Esophagus squamous epithelium (tissue), 5 donors: Measurements from ENCODE around the gene PCSK5. TPM values are rescaled to one million over a fixed set of nuclear protein-coding genes. Genes with fewer than 3 reads are reported as not detected.

ENCODE experiments used
- DNase-seq: peaks from one replicate; lab custom pipeline; 2025; lab: John Stamatoyannopoulos, UW
- H3K27ac ChIP-seq, 4 donors: fragments of 200-600 bp; sonication (generic); one replicate each; pipeline ENCODE4 v1.5.1; 2016 to 2019; ENCODE audit warnings: mild to moderate bottlenecking in 1 of 4
- H3K27me3 ChIP-seq, 4 donors: fragments of 200-600 bp; sonication (generic); 1 replicate in 3 of 4; 2 replicates in 1 of 4; pipeline versions ENCODE4 v1.5.1 to v1.6.0; 2017 to 2021; ENCODE audit warnings: antibody characterized with exemption in 1 of 4
- H3K36me3 ChIP-seq, 3 donors: fragments of 200-600 bp; sonication (generic); one replicate each; pipeline ENCODE4 v1.5.1; 2016 to 2019
- H3K4me1 ChIP-seq, 3 donors: fragments of 200-600 bp; sonication (generic); one replicate each; pipeline ENCODE4 v1.5.1; 2017 to 2019
- H3K4me3 ChIP-seq, 4 donors: fragments of 200-600 bp; sonication (generic); 1 replicate in 3 of 4; 2 replicates in 1 of 4; pipeline ENCODE4 v1.5.1; 2016 to 2019; ENCODE audit warnings: mild to moderate bottlenecking in 2 of 4, moderate library complexity in 1 of 4
- H3K9me3 ChIP-seq, 3 donors: fragments of 200-600 bp; sonication (generic); one replicate each; pipeline ENCODE4 v1.5.1; 2016 to 2019
- POLR2A ChIP-seq, 4 donors: fragments of 450-650 bp; IDR thresholded peaks; one replicate each; pipeline ENCODE4 v1.6.1; 2017; ENCODE audit warnings: antibody characterized with exemption in 4 of 4, mild to moderate bottlenecking in 4 of 4, moderate library complexity in 3 of 4
- WGBS, 2 donors: methylation state at CpG; one replicate each; pipeline ENCODE4 v1.1.5; 2018; 5-methylcytosine and 5-hydroxymethylcytosine counted together
- intact Hi-C: fragments of 100-400 bp; cut with DNase I; formaldehyde crosslinking; loops from one replicate; pipeline ENCODE4 v1.15.0; 2022
- total RNA-seq, 4 donors: library from RNA; depleted of rRNA; stranded (reverse); fragments of >200 nt; gene quantifications; one replicate each; pipeline ENCODE4 v1.1.0, GENCODE V29; 2016
- TF ChIP-seq, protein P1 (sequence below), 6 experiments: fragments of 450-650 bp in 4 of 6; fragments of 200-600 bp in 2 of 6; sonication (generic) in 2 of 6; IDR thresholded peaks; one replicate each; pipeline ENCODE4 v1.5.1; 2016 to 2019; ENCODE audit warnings: antibody characterized with exemption in 6 of 6, mild to moderate bottlenecking in 4 of 6, moderate library complexity in 4 of 6
- donor health status: DM: yes; HTN: yes; CAD: no.

PCSK5 gene
- total RNA-seq, 4 donors from 2014 or later: 8.4 to 33.8 (median 24.2) TPM

DNA sequence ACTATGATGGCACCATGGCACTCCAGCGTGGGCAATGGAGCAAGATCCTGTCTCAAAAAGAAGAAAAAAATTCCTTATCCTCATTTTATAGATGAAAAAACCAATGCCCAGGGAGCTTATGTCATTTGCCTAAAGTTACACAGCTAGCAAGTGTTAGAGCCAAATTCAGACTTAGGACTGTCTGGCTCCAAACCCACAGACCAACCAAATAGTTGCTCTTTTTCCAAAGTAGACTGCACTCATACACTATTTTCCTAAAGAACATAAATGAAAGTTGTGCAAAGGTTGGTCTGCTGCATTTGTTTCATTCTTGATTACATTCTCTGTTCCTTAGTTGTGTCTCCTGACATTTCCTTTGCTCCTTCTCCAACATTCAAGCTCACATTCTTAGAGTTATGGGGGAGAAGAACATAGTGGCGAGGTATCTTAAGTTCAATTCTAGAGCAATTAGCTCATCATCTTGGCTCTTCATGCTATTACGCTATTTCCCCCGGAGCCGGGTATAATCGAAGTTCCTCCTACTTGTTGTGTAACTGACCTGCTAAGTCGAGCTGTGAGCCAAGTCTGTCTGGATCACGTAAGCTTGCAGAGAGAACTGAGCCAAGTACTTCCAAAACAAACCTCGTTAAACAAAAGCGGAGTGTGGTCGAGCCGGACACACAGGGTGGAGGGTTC is 365.4 kb downstream of the PCSK5 start:
- Histone ChIP-seq H3K27ac (peak overlapping the region in 3 of 4 donors; percentile 43 to 80 (median 61)), H3K27me3 (no peaks in the 10 kb centered on the region), H3K4me1 (peaks cover 0 to 19% (median 0%) of the 10 kb centered on the region in 3 donors), H3K4me3 (peak overlapping the region in 1 of 4 donors; percentile 48), H3K36me3 (no peaks in the 10 kb centered on the region), H3K9me3 (no peaks in the 10 kb centered on the region)
- no peak for TF ChIP-seq POLR2A (IDR thresholded peaks at IDR 0.05)
- TF ChIP-seq, protein P1, sequence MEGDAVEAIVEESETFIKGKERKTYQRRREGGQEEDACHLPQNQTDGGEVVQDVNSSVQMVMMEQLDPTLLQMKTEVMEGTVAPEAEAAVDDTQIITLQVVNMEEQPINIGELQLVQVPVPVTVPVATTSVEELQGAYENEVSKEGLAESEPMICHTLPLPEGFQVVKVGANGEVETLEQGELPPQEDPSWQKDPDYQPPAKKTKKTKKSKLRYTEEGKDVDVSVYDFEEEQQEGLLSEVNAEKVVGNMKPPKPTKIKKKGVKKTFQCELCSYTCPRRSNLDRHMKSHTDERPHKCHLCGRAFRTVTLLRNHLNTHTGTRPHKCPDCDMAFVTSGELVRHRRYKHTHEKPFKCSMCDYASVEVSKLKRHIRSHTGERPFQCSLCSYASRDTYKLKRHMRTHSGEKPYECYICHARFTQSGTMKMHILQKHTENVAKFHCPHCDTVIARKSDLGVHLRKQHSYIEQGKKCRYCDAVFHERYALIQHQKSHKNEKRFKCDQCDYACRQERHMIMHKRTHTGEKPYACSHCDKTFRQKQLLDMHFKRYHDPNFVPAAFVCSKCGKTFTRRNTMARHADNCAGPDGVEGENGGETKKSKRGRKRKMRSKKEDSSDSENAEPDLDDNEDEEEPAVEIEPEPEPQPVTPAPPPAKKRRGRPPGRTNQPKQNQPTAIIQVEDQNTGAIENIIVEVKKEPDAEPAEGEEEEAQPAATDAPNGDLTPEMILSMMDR (IDR thresholded peaks at IDR 0.05): no peak
- intact Hi-C loops: no loop called here
- 33 to 38% methylated on average over 12 of the region's 12 CpGs for WGBS, 2 donors
- DNase-seq: no peak

DNA sequence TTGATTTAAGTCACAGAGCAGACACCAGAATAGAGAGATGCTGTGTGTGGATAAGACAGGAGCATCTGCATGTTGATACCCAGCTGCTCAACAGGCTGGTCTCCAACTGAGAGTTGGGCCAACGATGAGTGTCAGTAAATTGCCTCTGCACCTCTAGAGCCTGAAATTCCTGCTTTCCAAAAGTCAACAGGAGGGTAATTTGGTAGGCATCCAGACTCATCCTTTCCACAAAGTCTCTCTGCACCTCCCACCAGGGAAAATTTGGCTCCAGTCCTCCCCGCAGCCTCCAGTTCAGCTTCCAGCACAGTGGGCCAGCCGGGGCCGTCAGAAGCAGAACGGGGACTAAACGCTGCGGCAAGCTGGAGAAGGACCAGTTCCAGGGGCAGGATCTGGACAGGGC is 366.8 kb downstream of the PCSK5 start:
- Histone ChIP-seq H3K36me3 (no peaks in the 10 kb centered on the region), H3K9me3 (no peaks in the 10 kb centered on the region), H3K27me3 (no peaks in the 10 kb centered on the region), H3K27ac (peak overlapping the region in 3 of 4 donors; percentile 29 to 80 (median 61)), H3K4me1 (peaks cover 0 to 19% (median 0%) of the 10 kb centered on the region in 3 donors), H3K4me3 (no peak overlapping the region)
- WGBS, 2 donors: 63 to 77% methylated on average over 3 to 7 of the region's 7 CpGs
- no peak for DNase-seq
- intact Hi-C loops: no loop called here
- no peak for TF ChIP-seq POLR2A (IDR thresholded peaks at IDR 0.05)
- TF ChIP-seq, protein P1 (IDR thresholded peaks at IDR 0.05): no peak

DNA sequence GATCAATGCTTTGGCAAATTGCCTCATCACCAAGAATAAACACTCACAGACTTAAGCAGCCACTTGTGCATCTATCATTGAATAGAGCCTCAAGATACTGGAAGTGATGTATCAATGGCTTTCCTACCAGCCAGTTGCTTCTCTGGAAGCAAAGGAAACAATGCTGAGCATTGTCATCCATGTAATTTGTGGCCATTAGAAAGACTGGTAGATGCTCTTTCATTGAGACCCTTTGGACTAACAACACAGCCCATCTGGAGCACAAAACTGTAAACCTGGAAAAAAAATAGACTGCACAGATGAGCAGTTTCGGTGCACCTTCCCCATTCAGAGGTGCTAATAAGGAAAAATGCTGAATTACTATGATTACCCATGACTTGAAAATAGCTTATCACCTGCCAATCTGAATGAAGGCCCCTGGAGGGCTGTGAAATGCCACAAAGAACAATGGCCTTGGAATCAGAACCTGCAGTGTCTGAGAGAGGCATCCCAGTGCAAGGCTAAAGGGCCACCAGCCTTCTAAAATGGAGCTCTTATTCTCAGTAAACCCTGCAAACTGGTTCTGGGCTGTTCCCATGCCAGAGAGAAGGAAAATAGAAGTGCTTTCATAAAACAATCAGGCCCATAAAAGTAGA is 376.3 kb downstream of the PCSK5 start:
- Histone ChIP-seq H3K36me3 (no peaks in the 10 kb centered on the region), H3K4me1 (peaks cover 0 to 7% (median 3%) of the 10 kb centered on the region in 3 donors), H3K9me3 (peaks cover 0 to 9% (median 0%) of the 10 kb centered on the region in 3 donors), H3K27ac (no peak overlapping the region), H3K4me3 (no peak overlapping the region), H3K27me3 (no peaks in the 10 kb centered on the region)
- 94 to 95% methylated on average over 1 of the region's 1 CpG for WGBS, 2 donors
- DNase-seq: no peak
- TF ChIP-seq, protein P1 (IDR thresholded peaks at IDR 0.05): no peak
- TF ChIP-seq POLR2A (IDR thresholded peaks at IDR 0.05): no peak
- intact Hi-C loops: no loop called here

DNA sequence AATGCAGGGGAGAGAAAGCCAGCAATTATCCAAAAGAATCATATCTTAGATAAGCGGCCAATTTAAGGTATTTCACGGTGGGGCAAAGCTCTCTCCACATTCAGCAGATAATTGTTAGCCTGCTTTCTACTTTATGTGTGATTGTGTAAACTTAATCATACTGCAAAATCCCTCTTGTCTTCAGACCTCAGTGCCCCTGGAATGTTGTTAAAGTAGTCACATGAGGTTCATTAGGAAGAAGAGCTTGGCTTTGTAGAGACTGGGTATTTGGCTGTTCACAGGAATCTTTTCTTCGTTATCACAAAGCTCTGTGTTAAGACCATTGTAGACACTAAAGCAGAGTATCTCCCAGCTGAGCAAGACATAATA is 376.8 kb downstream of the PCSK5 start:
- WGBS, 2 donors: 73 to 79% methylated on average over 3 of the region's 3 CpGs
- DNase-seq: no peak
- no peaks in the 10 kb centered on the region for H3K36me3 ChIP-seq
- H3K27ac ChIP-seq: no peak overlapping the region
- H3K4me1 ChIP-seq: peaks cover 0 to 7% (median 3%) of the 10 kb centered on the region in 3 donors
- TF ChIP-seq, protein P1 (IDR thresholded peaks at IDR 0.05): no peak
- TF ChIP-seq POLR2A (IDR thresholded peaks at IDR 0.05): no peak
- H3K9me3 ChIP-seq: peaks cover 0 to 9% (median 0%) of the 10 kb centered on the region in 3 donors
- no peak overlapping the region for H3K4me3 ChIP-seq
- H3K27me3 ChIP-seq: no peaks in the 10 kb centered on the region
- intact Hi-C loops: no loop called here

DNA sequence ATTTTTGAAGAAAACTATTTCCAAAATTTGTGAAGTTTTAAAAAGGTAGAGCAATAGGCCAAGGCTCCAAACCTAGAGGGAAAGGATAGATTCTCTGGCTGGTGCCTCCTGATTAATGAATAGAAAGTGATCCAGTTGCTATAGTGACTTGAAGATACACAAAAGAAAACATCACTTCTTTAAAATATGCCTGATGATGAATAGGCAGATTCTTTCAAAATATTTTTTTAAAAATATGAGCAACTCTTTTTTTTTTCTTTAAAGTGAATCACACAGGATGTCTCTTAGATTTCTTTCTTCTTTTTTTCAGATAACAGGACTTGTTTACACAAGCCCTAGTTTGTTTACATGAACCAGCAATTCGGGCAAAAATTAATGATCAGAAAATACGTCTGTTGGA is 379.3 kb downstream of the PCSK5 start:
- peaks cover 0 to 7% (median 3%) of the 10 kb centered on the region in 3 donors for H3K4me1 ChIP-seq
- H3K27me3 ChIP-seq: no peaks in the 10 kb centered on the region
- no peak for DNase-seq
- TF ChIP-seq POLR2A (IDR thresholded peaks at IDR 0.05): no peak
- TF ChIP-seq, protein P1 (IDR thresholded peaks at IDR 0.05): no peak
- H3K36me3 ChIP-seq: no peaks in the 10 kb centered on the region
- H3K9me3 ChIP-seq: no peaks in the 10 kb centered on the region
- intact Hi-C loops: no loop called here
- no peak overlapping the region for H3K4me3 ChIP-seq
- 9 to 27% methylated on average over 2 of the region's 2 CpGs for WGBS, 2 donors
- peak overlapping the region in 2 of 4 donors; percentile 16 to 46 for H3K27ac ChIP-seq
